ENCODE measurements around the gene SMIM21.

Gene SMIM21

GRCh38 chr18:75376004-75376403 is 51.5 kb downstream of the SMIM21 start:
- DNase-seq (ENCODE audit: low read depth), result no peak

- DNase-seq (ENCODE audit: low read depth), result no peak
Observed at GRCh38 chr18:75375341-75375740, 52.2 kb downstream of the SMIM21 start.

GRCh38 chr18:75374466-75374865 is 53.0 kb downstream of the SMIM21 start:
- no peak for DNase-seq (ENCODE audit: low read depth)

- DNase-seq (ENCODE audit: low read depth), result no peak
Observed at GRCh38 chr18:75369026-75369721, 58.3 kb downstream of the SMIM21 start.

GRCh38 chr18:75365837-75366236 is 61.7 kb downstream of the SMIM21 start:
- no peak for DNase-seq (ENCODE audit: low read depth)

GRCh38 chr18:75365254-75365629 is 62.3 kb downstream of the SMIM21 start:
- DNase-seq (ENCODE audit: low read depth), result no peak

GRCh38 chr18:75364512-75365253 is 62.8 kb downstream of the SMIM21 start:
- no peak for DNase-seq (ENCODE audit: low read depth)

- DNase-seq (ENCODE audit: low read depth), result no peak
Observed at GRCh38 chr18:75363446-75364225, 63.9 kb downstream of the SMIM21 start.

- DNase-seq (ENCODE audit: low read depth), result no peak
Observed at GRCh38 chr18:75362435-75362834, 65.1 kb downstream of the SMIM21 start.

- DNase-seq (ENCODE audit: low read depth), result no peak
Observed at GRCh38 chr18:75360941-75361340, 66.6 kb downstream of the SMIM21 start.

GRCh38 chr18:75360215-75360614 is 67.3 kb downstream of the SMIM21 start:
- no peak for DNase-seq (ENCODE audit: low read depth)

Measured in non-pigmented ciliary epithelial cell (primary cell).